Measurements from ENCODE around the gene ADAMTS2.

The ADAMTS2 gene

GRCh38 chr5:179223961-179224360 is 121.3 kb downstream of the ADAMTS2 start:
- H3K27me3 ChIP-seq (ENCODE audit: control insufficient read depth, insufficient read depth, low read length), result no peaks in the 10 kb centered on the region
- no peaks in the 10 kb centered on the region for H3K4me1 ChIP-seq
- no peaks in the 10 kb centered on the region for H3K79me2 ChIP-seq
- no peak overlapping the region for H3K9ac ChIP-seq
- no peak overlapping the region for H3K4me2 ChIP-seq (ENCODE audit: low read length)
- no peaks in the 10 kb centered on the region for H3K9me3 ChIP-seq (ENCODE audit: control insufficient read depth, low read length)
- H3K27ac ChIP-seq, result no peak overlapping the region
- H3K4me3 ChIP-seq (ENCODE audit: low read depth, low read length), result no peak overlapping the region
- no peak for TF ChIP-seq CTCF (IDR thresholded peaks at IDR 0.05)
- no peaks in the 10 kb centered on the region for H3K36me3 ChIP-seq (ENCODE audit: control insufficient read depth, insufficient read depth, low read length)
- no peak overlapping the region for H2AFZ ChIP-seq

GRCh38 chr5:179223528-179223927 is 121.7 kb downstream of the ADAMTS2 start:
- no peak for TF ChIP-seq CTCF (IDR thresholded peaks at IDR 0.05)
- Histone ChIP-seq H3K79me2 (no peaks in the 10 kb centered on the region), H3K4me3 (ENCODE audit: low read depth, low read length) (no peak overlapping the region), H3K9me3 (ENCODE audit: control insufficient read depth, low read length) (no peaks in the 10 kb centered on the region), H3K9ac (no peak overlapping the region), H3K4me1 (no peaks in the 10 kb centered on the region), H3K27me3 (ENCODE audit: control insufficient read depth, insufficient read depth, low read length) (no peaks in the 10 kb centered on the region), H2AFZ (no peak overlapping the region), H3K36me3 (ENCODE audit: control insufficient read depth, insufficient read depth, low read length) (no peaks in the 10 kb centered on the region), H3K4me2 (ENCODE audit: low read length) (no peak overlapping the region), H3K27ac (no peak overlapping the region)

- H3K4me1 ChIP-seq, result no peaks in the 10 kb centered on the region
- H3K27me3 ChIP-seq (ENCODE audit: control insufficient read depth, insufficient read depth, low read length), result no peaks in the 10 kb centered on the region
- H3K4me2 ChIP-seq (ENCODE audit: low read length), result no peak overlapping the region
- no peak overlapping the region for H2AFZ ChIP-seq
- no peaks in the 10 kb centered on the region for H3K36me3 ChIP-seq (ENCODE audit: control insufficient read depth, insufficient read depth, low read length)
- TF ChIP-seq CTCF (IDR thresholded peaks at IDR 0.05), result no peak
- no peak overlapping the region for H3K27ac ChIP-seq
- no peak overlapping the region for H3K9ac ChIP-seq
- H3K79me2 ChIP-seq, result no peaks in the 10 kb centered on the region
- no peaks in the 10 kb centered on the region for H3K9me3 ChIP-seq (ENCODE audit: control insufficient read depth, low read length)
- no peak overlapping the region for H3K4me3 ChIP-seq (ENCODE audit: low read depth, low read length)
These were observed 122.8 kb downstream of the ADAMTS2 start for GRCh38 chr5:179222246-179223017.

GRCh38 chr5:179221877-179222220 is 123.4 kb downstream of the ADAMTS2 start:
- Histone ChIP-seq H3K9me3 (ENCODE audit: control insufficient read depth, low read length) (no peaks in the 10 kb centered on the region), H3K36me3 (ENCODE audit: control insufficient read depth, insufficient read depth, low read length) (no peaks in the 10 kb centered on the region), H3K4me2 (ENCODE audit: low read length) (no peak overlapping the region), H2AFZ (no peak overlapping the region), H3K4me1 (no peaks in the 10 kb centered on the region), H3K9ac (no peak overlapping the region), H3K27ac (no peak overlapping the region), H3K4me3 (ENCODE audit: low read depth, low read length) (no peak overlapping the region), H3K27me3 (ENCODE audit: control insufficient read depth, insufficient read depth, low read length) (no peaks in the 10 kb centered on the region), H3K79me2 (no peaks in the 10 kb centered on the region)
- TF ChIP-seq CTCF (IDR thresholded peaks at IDR 0.05), result no peak
